Parathyroid adenoma (tissue), 2 donors: Measurements from ENCODE around the gene TIMM23.
"Not testable (repeated sequence)": the region's sequence is repeated elsewhere in the genome, so short reads cannot be mapped to it uniquely, and the experiment has no call there.

ENCODE experiments used
- H2AFZ ChIP-seq: fragments of 300-600 bp; sonication (generic); one replicate; pipeline ENCODE4 v1.7.0; 2017; ENCODE audit warnings: antibody characterized with exemption, mild to moderate bottlenecking
- H3K27ac ChIP-seq: fragments of 300-600 bp; sonication (generic); one replicate; pipeline ENCODE4 v1.7.0; 2017
- H3K27me3 ChIP-seq: fragments of 300-600 bp; sonication (generic); one replicate; pipeline ENCODE4 v1.7.0; 2017; ENCODE audit warnings: low read length; ENCODE audit not compliant: control insufficient read depth, insufficient read depth
- H3K36me3 ChIP-seq: fragments of 300-600 bp; sonication (generic); one replicate; pipeline ENCODE4 v1.7.0; 2017; ENCODE audit warnings: low read length; ENCODE audit not compliant: control insufficient read depth, insufficient read depth
- H3K4me1 ChIP-seq: fragments of 300-600 bp; sonication (generic); one replicate; pipeline ENCODE4 v1.7.0; 2017; ENCODE audit warnings: control low read depth
- H3K4me2 ChIP-seq: fragments of 300-600 bp; sonication (generic); one replicate; pipeline ENCODE4 v1.7.0; 2017; ENCODE audit warnings: low read length
- H3K4me3 ChIP-seq: fragments of 300-600 bp; sonication (generic); one replicate; pipeline ENCODE4 v1.7.0; 2017; ENCODE audit warnings: low read depth, low read length
- H3K79me2 ChIP-seq: fragments of 300-600 bp; sonication (generic); one replicate; pipeline ENCODE4 v1.7.0; 2017; ENCODE audit warnings: control low read depth
- H3K9ac ChIP-seq: fragments of 300-600 bp; sonication (generic); one replicate; pipeline ENCODE4 v1.7.0; 2017; ENCODE audit warnings: mild to moderate bottlenecking
- H3K9me3 ChIP-seq: fragments of 300-600 bp; sonication (generic); one replicate; pipeline ENCODE4 v1.7.0; 2017; ENCODE audit warnings: low read length; ENCODE audit not compliant: control insufficient read depth
- TF ChIP-seq, protein P1 (sequence below): fragments of 300-600 bp; sonication (generic); IDR thresholded peaks from one replicate; pipeline ENCODE4 v1.7.0; 2017; ENCODE audit warnings: antibody characterized with exemption, mild to moderate bottlenecking
- donor health status: primary hyperparathyroidism.

Gene TIMM23

DNA sequence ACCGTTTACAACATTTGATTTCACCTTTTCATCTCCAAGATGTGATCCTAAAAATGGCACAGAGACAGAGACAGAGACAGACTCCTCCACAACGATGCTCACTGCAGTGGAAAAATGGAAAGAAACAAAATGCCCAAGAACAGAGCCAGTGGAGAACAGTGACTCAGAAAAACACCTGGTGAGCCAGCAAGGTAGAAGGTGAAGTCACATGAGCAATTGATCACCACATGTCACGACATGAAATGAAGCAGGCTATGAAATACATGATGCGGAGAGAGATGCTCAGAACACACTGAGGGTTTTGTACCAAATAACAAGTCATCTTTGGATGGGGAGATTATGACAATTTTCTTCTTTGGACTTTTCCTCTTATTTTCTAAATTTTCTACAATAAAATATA lies 70.2 kb downstream of the TIMM23 start:
- H3K27me3 ChIP-seq, result no peaks in the 10 kb centered on the region
- H3K9me3 ChIP-seq, result no peaks in the 10 kb centered on the region
- no peak overlapping the region for H2AFZ ChIP-seq
- no peak overlapping the region for H3K27ac ChIP-seq
- H3K79me2 ChIP-seq, result no peaks in the 10 kb centered on the region
- no peaks in the 10 kb centered on the region for H3K36me3 ChIP-seq
- no peak overlapping the region for H3K9ac ChIP-seq
- no peak overlapping the region for H3K4me2 ChIP-seq
- no peaks in the 10 kb centered on the region for H3K4me1 ChIP-seq
- H3K4me3 ChIP-seq, result no peak overlapping the region
- TF ChIP-seq, protein P1, sequence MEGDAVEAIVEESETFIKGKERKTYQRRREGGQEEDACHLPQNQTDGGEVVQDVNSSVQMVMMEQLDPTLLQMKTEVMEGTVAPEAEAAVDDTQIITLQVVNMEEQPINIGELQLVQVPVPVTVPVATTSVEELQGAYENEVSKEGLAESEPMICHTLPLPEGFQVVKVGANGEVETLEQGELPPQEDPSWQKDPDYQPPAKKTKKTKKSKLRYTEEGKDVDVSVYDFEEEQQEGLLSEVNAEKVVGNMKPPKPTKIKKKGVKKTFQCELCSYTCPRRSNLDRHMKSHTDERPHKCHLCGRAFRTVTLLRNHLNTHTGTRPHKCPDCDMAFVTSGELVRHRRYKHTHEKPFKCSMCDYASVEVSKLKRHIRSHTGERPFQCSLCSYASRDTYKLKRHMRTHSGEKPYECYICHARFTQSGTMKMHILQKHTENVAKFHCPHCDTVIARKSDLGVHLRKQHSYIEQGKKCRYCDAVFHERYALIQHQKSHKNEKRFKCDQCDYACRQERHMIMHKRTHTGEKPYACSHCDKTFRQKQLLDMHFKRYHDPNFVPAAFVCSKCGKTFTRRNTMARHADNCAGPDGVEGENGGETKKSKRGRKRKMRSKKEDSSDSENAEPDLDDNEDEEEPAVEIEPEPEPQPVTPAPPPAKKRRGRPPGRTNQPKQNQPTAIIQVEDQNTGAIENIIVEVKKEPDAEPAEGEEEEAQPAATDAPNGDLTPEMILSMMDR, result no peak

- Histone ChIP-seq H3K27ac (no peak within 1 kb of the TSS), H2AFZ (no peak within 1 kb of the TSS), H3K9ac (no peak within 1 kb of the TSS), H3K4me1 (no peaks in the 10 kb centered on the region), H3K79me2 (no peaks in the 10 kb centered on the region), H3K4me3 (no peak within 1 kb of the TSS), H3K27me3 (no peaks in the 10 kb centered on the region), H3K9me3 (no peaks in the 10 kb centered on the region), H3K36me3 (no peaks in the 10 kb centered on the region), H3K4me2 (no peak within 1 kb of the TSS)
- TF ChIP-seq, protein P1, result no peak
Observed at GRCh38 chr10:46046261-46046660, 74.0 kb downstream of the TIMM23 start, which contains the start of gene MSMB. MSMB (minus strand) TSS chr10:46046269; CDS start chr10:46046237, 32 bp downstream.

DNA sequence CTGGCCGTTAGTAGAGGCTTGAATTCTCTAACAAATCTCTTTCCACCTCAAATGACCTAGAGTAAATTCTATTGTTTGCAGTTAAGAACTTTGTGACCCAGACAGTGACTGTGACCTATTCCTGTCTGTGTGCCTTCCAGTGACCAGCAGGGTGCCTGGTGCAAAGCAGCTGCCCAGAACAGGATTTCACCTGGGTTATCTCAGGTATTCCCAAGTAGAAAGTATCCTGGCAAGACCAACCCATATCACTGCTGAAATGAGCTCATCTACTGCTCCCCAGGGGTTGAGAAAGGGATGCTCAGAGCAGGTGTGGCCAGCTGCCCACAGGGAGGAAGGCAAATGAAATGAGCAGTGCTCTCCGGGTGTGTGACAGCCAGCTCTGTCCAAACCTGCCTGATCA lies 75.9 kb downstream of the TIMM23 start:
- Histone ChIP-seq H3K9ac (no peak overlapping the region), H3K9me3 (no peaks in the 10 kb centered on the region), H3K27ac (no peak overlapping the region), H3K4me3 (no peak overlapping the region), H3K79me2 (no peaks in the 10 kb centered on the region), H2AFZ (no peak overlapping the region), H3K4me2 (no peak overlapping the region), H3K36me3 (no peaks in the 10 kb centered on the region), H3K4me1 (no peaks in the 10 kb centered on the region), H3K27me3 (no peaks in the 10 kb centered on the region)
- TF ChIP-seq, protein P1, result no peak

- not testable (repeated sequence) for H2AFZ ChIP-seq
Observed at GRCh38 chr10:46049497-46049831, 77.2 kb downstream of the TIMM23 start.

DNA sequence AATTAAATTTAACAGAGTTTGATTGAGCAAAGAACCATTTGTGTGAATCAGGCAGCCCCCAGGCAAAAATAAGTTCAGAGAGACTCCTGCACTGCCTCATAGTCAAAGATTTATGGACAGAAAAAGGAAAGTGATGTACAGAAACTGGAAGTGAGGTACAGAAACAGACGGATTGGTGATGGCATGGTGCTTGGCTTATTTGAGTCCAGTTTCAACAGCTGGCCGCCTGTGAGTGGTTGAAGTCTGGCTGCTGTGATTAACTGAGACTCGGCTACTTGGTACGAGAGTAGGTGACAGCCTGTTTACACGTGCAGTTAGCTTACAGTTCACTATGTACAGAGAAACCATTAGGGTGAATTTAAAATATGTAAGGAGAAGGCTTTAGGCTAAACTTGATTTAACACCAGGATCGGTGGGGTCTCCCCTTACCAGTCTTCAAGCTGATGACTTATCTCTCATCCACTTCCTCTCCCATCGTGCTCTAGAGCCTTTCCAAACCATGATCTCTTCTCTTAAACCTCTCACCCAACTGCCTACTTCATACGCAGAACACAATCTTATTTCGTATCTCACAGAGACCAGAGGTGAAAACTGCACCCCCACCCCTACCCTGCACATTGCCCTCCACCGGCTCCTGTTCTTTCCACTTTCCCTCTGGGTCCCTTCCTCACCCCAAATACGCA lies 78.8 kb downstream of the TIMM23 start:
- Histone ChIP-seq H3K9me3 (no peaks in the 10 kb centered on the region), H3K27me3 (no peaks in the 10 kb centered on the region), H3K9ac (no peak overlapping the region), H2AFZ (no peak overlapping the region), H3K4me2 (no peak overlapping the region), H3K27ac (no peak overlapping the region), H3K4me1 (no peaks in the 10 kb centered on the region), H3K4me3 (no peak overlapping the region), H3K79me2 (no peaks in the 10 kb centered on the region), H3K36me3 (no peaks in the 10 kb centered on the region)
- TF ChIP-seq, protein P1, result no peak

More at GRCh38 chr10:46049497-46049831, 77.2 kb downstream of the TIMM23 start:
- H3K27ac ChIP-seq, H3K9ac ChIP-seq, H3K4me1 ChIP-seq, H3K36me3 ChIP-seq, H3K4me2 ChIP-seq, H3K27me3 ChIP-seq, H3K4me3 ChIP-seq, H3K79me2 ChIP-seq, H3K9me3 ChIP-seq: not testable (repeated sequence)
